ENCODE data around the gene CSTF2.
A peak's percentile ranks its signal among the peaks of the same experiment; 100 is the strongest.
"Not testable (repeated sequence)": the region's sequence is repeated elsewhere in the genome, so short reads cannot be mapped to it uniquely, and the experiment has no call there.

CSTF2 gene

DNA sequence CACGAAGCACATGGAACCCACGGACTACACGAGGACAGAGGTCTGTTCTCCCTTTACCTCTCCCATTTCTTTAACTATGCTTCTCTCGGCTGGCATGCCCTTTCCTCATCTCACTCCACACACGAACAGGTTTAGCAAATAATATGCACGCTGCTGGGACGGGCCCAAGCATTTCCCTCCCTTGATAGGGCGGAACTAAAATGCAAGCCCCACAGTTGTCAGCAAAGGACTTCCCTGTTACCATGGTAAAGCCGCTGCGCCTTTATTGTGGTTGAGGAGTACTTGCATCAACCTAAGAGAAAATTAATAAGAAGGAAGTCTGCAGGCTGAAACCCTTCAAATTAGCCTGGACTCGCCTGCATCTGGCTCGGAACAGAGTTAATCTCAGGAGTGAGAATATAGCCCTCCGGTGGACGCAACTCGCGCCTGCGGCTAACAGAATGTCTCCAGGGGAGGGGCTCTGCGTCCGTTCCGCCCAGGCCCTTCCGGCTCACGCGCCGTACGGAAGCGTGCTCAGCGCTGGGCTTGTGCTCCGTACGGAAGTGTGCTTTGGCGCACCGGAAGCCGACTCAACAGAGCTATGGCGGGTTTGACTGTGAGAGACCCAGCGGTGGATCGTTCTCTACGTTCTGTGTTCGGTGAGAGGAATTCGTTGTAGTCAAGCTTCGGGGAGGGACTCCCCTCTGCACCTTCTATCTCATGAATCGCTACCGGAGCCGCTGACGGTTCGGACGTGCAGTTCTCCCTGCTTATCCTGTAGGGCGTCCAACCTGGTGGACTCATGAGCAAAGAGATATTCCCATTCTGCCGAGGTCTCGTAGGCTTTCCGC lies at the start of gene CSTF2:
Gene CSTF2 (plus strand): TSS at position 555 of the 830 bp plus-strand sequence. CDS start 26 bp downstream, at position 581.
- DNase-seq (ENCODE audit: low read depth, low spot score), result peak; percentile 32

DNA sequence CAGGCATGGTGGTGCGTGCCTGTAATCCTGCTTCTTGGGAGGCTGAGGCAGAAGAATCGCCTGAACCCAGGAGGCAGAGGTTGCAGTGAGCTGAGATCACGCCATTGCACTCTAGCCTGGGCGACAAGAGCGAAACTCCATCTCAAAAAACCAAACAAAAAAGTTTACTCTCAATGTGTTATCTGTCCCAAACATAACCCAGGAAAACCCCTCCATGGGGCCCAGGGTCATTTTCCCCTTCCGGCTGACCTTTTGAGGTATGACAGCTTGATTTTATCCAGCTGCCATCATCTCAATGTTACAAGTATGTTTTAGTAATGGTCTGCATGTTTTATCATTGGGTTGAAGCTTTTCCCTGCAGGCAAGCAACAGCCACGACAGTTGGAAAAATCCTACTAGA lies 23.8 kb upstream of the CSTF2 start:
- DNase-seq (ENCODE audit: low read depth, low spot score), result not testable (repeated sequence)

GRCh38 chrX:100797359-100797758 lies 22.8 kb upstream of the CSTF2 start:
- no peak for DNase-seq (ENCODE audit: low read depth, low spot score)

- DNase-seq (ENCODE audit: low read depth, low spot score), result no peak
Measured at GRCh38 chrX:100798484-100799214, 21.5 kb upstream of the CSTF2 start.

DNA sequence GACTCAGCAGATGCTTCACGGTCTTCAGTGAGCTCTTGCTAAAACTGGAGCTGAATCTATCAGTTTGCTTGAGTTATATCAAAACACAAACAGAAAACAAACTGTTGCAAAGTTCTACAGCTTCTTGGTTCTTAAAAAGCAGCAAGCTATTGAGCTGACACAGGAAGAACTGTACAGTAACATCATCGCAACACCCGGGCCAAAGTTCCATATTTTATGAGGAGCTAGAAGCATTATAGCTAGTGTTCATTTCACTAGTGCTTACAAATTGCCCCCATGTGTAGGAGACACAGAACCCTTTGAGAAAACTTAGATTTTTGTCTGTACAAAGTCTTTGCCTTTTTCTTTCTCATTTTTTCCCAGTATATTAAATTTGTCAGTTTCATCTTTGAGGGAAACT lies 17.3 kb upstream of the CSTF2 start:
- no peak for DNase-seq (ENCODE audit: low read depth, low spot score)

- DNase-seq (ENCODE audit: low read depth, low spot score), result no peak
Measured at GRCh38 chrX:100804780-100805179, 15.4 kb upstream of the CSTF2 start.

DNA sequence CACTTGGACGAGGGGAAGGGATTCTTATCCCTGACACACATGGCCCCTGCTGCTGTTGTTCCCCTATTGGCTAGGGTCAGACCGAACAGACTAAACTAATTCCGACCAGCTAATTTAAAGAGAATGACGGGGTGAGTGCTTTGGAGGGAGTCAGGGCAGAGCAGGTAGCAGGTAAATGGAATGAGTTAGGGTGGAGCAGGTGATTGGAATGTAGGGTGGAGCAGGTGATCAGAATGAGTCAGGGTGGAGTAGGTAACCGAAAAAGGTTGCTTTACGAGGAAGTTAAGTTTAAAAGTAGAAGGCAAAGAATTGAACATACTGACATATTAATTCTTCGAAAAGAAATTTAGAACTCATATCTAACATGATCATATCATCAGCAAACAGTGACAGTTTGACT lies 11.9 kb upstream of the CSTF2 start:
- not testable (repeated sequence) for DNase-seq (ENCODE audit: low read depth, low spot score)

GRCh38 chrX:100812216-100813158 lies 7.7 kb upstream of the CSTF2 start:
- DNase-seq (ENCODE audit: low read depth, low spot score), result no peak

GRCh38 chrX:100817340-100817739 lies 2.9 kb upstream of the CSTF2 start:
- no peak for DNase-seq (ENCODE audit: low read depth, low spot score)

DNA sequence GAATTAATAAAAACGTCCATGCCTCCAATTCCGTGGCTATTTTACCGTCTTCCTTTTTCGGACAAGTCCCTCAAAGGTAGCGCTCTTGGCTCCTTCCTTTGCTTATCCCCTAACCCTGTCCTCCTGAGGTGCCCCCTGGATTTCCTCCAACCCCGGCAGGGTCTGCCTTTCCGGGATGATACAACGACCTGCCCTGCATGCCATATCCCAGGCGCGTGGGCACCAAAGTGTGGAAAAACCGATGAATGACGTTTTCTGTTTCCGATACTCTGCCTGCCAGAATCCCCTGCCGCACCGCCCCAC lies 706 bp upstream of the CSTF2 start:
- no peak for DNase-seq (ENCODE audit: low read depth, low spot score)

GRCh38 chrX:100829730-100830129 lies 9.5 kb downstream of the CSTF2 start:
- no peak for DNase-seq (ENCODE audit: low read depth, low spot score)

DNA sequence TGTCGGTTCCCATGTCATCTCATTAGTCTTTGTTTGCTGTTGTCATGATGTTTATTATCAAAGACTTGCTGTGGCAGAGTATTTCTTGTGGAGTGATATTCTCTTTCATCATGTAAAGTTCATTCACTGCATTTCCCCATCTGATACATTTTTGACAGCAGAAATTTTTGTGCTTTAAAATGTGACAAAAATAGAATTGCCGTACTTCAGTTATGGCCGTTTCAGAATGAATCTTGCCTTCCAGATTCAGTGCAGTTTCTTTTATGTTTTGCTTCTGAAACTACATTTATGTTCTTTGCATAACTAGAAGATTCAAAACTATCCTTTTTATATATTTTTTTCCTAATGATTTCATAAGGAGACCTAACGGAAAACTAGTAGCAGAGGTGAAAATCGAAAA lies 10.0 kb downstream of the CSTF2 start:
- DNase-seq (ENCODE audit: low read depth, low spot score), result no peak

GRCh38 chrX:100830547-100830946 lies 10.4 kb downstream of the CSTF2 start:
- no peak for DNase-seq (ENCODE audit: low read depth, low spot score)

DNA sequence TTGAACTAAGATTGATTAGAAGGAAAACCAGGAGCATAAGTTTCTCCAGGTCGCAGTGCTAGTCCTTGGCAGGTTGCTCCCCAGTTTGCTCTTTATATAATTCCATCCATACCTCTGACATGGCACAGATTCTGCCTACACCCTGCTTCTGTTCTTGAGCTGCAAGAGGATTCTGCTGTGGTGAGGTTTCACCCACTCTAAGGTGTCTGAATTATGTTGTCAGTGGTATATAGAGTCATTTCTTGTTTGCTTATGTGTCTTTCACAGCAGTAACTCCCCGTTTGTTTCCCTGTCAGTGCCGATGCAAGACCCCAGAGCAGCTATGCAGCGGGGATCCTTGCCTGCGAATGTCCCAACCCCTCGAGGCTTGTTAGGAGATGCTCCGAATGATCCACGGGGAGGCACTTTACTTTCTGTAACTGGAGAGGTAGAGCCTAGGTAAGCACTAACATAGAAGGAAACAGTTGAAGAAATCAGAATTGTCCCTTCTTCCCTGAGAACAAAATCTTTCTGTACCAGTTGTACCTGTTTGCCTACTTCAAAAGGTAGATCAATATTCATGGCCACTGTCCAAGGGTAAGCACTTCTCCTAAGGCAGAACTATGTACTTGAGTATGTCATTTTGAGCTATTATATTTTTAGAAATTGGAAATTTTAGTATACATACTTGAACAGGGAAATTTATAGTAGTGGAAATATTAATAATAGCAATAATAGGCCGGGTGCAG lies 11.2 kb downstream of the CSTF2 start:
- no peak for DNase-seq (ENCODE audit: low read depth, low spot score)

GRCh38 chrX:100850317-100850716 lies 30.1 kb downstream of the CSTF2 start:
- no peak for DNase-seq (ENCODE audit: low read depth, low spot score)

GRCh38 chrX:100852810-100853209 lies 32.6 kb downstream of the CSTF2 start:
- DNase-seq (ENCODE audit: low read depth, low spot score), result no peak

DNA sequence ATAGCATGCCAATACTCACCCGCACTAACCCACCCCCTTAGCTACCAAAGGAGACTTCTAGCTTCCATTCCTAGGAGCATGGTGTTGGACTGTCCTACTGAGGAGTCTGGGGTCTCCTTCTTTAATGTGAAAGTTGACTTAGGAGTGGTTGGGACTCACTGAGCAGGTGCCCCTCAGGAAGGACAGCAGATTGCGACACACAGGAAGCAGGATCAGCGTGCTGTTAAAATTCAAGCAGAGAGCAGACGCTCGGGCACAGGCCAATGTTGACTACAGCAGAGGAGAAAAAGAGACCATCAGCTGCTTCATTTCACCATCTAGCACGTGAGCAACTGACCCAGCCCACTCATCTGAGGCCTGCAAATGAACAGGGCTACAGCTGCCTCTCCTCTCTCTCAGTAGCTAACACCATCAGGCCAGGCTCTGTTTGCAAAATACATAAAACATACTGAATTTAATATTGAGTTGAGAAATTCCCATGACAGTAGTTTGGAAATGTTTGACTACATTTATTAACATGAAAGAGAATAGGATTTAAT lies 43.2 kb downstream of the CSTF2 start:
- DNase-seq (ENCODE audit: low read depth, low spot score), result no peak

- DNase-seq (ENCODE audit: low read depth, low spot score), result peak; percentile 6
Measured at GRCh38 chrX:100864657-100865391, 44.6 kb downstream of the CSTF2 start.

- no peak for DNase-seq (ENCODE audit: low read depth, low spot score)
Measured at GRCh38 chrX:100868273-100868672, 48.1 kb downstream of the CSTF2 start.

DNA sequence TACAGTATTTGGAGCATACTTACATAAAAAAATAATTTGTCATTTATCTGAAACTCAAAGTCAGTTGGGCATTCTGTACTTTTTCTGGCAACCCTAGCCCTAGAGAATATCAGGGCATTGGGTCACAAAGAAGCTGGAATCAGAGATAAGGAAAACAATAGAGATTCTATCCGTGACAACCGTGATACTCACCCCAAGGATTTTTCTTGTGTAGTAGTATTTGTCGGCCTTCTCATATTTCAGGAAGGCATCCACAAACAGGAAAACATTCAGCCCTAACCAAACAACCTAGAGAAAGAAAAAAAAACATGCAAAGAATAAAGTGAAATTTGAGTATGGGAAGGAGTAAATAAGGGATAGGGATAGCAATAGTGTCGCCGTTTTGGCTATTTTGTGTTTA lies 50.3 kb downstream of the CSTF2 start:
- DNase-seq (ENCODE audit: low read depth, low spot score), result no peak

All from smooth muscle cell of the brain vasculature (primary cell).